ENCODE data around the gene RHOXF2. TPM values are rescaled to one million over a fixed set of nuclear protein-coding genes. Genes with fewer than 3 reads are reported as not detected.
"Not testable (repeated sequence)": the region's sequence is repeated elsewhere in the genome, so short reads cannot be mapped to it uniquely, and the experiment has no call there.

Gene RHOXF2
- total RNA-seq, 1 experiment from 2014 or later = not detected

DNA sequence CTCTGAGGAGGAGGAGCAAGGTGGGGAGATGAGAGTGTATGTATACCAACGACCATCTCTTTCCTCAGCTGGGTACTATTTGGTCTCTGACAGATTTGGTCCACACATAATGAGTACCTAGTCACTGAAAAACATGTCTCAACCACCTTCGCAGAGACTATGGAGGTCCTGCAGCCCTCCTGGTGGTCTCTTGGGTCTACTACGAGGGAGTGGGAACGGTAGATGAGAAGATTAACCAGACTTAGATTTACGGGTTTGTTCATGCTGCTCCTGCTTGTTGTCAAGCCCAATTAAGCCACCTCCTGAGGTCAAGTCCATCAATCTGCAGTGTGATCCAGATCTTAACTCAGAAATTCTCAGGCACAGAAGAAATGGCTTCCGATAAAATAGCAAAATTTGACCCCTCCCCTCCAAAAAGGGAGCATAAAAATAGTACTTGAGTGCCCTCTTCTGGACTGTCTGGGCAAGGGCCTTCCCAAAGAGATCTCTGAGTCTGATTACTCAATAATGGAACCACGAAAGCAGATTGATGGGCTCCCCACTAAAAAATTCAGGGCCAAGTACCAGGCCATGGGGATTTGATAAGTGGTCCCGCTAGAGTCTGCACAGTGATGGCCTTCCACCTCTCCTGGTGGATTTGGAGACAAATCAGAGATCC lies 38.3 kb downstream of the RHOXF2 start:
- DNase-seq (ENCODE audit: low read depth) = not testable (repeated sequence)

- no peak for DNase-seq (ENCODE audit: low read depth)
Measured at GRCh38 chrX:120200851-120201250, 42.4 kb downstream of the RHOXF2 start.

DNA sequence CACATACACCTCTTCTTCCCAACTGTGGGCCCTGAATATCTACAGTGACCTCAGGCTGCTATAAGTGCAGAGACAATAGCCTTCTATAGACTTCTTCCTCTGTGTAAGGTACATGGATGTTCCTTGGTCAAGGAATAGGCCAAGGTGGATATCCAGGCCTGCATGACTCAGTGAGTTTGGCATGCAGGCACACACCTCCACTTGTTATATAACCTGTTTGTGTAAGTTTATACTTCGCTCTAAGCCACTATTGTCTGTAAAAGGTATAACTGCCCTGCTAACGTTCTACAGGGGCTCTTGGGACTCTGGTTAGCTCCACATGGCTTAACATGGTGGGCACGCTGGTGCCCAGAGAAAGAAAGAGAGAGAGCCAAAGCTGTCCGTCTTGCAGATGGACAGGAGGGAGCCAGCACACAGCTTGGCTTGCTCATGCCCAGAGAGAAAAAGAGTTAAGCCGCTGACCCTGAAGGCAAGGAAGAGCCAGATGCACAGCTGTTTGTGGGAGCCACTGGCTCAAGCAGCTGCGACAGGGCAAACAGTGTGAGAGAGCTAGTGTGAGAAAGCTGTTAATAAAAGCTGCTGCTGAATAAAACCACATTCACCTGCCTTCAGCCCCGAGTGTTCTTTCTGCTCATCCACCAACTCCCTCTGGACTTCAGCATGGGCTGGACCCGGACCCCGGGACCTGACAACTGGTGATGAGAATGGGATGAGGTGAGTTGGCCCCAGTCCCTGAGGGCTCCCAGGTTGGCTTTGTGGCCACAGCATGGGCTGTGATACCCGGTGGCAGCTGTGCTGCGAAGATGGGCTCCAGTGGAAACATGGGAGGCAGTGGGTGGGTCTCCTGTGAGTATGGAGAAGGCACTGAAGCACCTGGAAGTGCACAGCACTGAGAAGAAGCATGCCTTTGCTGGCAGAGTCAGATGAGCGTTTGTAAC lies 47.7 kb downstream of the RHOXF2 start:
- peak; percentile 21 for DNase-seq (ENCODE audit: low read depth)

DNA sequence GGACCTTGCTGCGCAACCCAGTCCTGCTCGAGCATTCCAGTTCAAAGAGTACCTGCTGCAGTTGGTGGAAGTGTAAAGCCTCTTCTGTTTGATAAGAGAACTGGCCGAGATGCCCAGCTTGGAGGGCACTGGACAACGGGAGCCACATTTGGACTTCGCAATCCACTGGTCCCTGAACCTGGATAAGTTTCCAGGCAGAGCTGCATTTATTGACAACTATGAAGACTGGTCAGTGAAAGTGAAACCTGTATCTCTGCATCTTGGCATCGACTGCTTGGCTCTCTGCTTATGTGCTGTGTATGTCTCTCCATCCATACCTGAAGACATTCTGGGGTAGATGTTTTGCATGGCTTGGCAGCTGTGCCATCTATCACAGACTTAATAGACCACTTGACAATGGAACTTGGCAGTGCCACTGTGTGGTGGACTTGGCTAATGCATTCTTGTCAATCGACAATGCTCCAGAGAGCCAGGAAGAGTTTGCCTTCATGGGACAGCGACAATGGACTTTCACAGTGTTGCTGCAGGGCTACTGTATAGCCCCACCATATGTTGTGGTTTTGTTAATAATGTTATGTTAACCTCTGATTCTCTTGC lies 48.7 kb downstream of the RHOXF2 start:
- no peak for DNase-seq (ENCODE audit: low read depth)

DNA sequence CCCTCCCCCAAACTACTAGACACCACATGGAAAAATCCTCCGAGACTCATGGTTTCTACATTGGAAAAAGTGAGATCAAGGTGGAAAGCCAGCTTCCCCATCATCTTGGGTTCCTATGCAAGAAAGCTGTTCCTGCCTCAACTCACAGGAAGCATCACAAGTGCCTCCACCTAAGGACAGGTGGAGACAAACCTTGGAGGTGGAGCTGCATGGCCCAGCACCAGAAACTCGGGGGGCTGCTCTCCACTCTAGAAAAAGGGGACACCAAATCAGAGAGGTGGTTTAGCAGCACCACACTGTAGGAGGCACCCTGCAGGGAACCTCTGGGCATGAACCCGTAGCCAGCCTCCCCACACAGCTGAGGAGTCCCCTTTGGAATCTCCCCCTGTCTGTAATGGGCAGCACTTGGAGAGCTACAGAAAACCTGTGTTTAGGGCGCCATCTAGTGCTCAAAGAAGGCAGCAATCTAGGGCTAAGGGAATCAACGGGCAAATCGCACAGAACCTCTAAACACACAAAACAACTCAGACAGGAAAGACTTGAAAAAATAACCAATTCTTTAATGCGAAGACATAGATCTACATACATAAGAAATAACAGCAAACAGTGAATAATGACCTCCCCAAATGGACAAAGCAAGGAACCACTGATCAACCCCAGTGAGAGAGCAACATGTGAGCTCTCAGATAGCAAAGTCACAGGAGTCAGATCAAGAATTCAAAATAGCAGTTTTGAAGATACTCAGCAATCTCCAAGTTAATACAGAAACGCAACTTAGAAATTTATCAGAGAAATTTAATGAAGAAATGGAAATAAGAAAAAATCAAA lies 55.2 kb downstream of the RHOXF2 start:
- peak; percentile 43 for DNase-seq (ENCODE audit: low read depth)

Other genes with a start within 250 kb of the RHOXF2 start
- 4.2 and 4.8 TPM in 2 replicates for gene NKAP, start 214.9 kb upstream of the RHOXF2 start, total RNA-seq (2014; rRNA removed)
- not detected in 2 replicates for gene RHOXF2B, start 80.9 kb upstream of the RHOXF2 start, total RNA-seq (2014; rRNA removed)
- gene RHOXF1, start 42.7 kb upstream of the RHOXF2 start, total RNA-seq (2014; rRNA removed) = not detected in 2 replicates
- 16.4 and 18.1 TPM in 2 replicates for gene ZBTB33, start 92.2 kb downstream of the RHOXF2 start, total RNA-seq (2014; rRNA removed)
- 0.06 and 0.17 TPM in 2 replicates for gene TMEM255A, start 152.8 kb downstream of the RHOXF2 start, total RNA-seq (2014; rRNA removed)
- gene ATP1B4, start 203.5 kb downstream of the RHOXF2 start, total RNA-seq (2014; rRNA removed) = not detected in 2 replicates

All from LHCN-M2 (cell line).